H54 (cell line): ENCODE data around the gene UPK2.
A peak's percentile ranks its signal among the peaks of the same experiment; 100 is the strongest.

Source experiments
- DNase-seq: peaks from one replicate; pipeline ENCODE4 v3.0.0; 2011; ENCODE audit warnings: low spot score, mixed read lengths; ENCODE audit not compliant: insufficient read length
- FAIRE-seq: peaks from 3 replicates; lab custom pipeline; 2011; peaks lifted over from hg19 to GRCh38; lab: Jason Lieb, UNC
- POLR2A ChIP-seq: IDR thresholded peaks from 2 replicates; pipeline ENCODE4 v1.6.1; 2011; ENCODE audit warnings: low read depth, mild to moderate bottlenecking, low read length

UPK2 gene

DNA sequence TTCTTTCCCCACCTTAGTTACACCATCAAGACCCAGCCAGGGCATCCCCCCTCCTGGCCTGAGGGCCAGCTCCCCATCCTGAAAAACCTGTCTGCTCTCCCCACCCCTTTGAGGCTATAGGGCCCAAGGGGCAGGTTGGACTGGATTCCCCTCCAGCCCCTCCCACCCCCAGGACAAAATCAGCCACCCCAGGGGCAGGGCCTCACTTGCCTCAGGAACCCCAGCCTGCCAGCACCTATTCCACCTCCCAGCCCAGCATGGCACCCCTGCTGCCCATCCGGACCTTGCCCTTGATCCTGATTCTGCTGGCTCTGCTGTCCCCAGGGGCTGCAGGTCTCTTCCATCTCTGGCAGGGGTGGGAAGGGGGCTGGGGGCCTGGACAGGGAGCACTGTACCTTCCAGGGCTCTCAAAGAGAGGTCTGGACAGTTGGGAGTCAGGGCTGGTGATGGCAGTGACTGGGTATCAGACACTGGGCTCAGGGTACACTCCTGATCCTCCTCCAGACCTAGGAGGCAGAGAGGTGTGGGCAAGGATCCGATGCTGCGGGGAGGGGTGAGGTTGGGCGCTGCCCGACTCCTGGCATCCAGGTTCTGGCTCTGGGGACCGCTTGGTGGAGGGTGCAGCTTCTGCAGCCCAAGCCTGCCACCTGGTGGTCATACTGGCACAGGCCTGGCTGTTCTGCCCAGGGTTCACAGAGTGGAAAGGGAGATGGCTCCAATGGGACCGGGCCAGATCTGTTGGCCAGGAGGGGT, at the start of gene UPK2:
TSS of gene UPK2 (plus strand) at position 205 of the 753 bp plus-strand sequence. CDS start at position 258, 53 bp downstream.
- DNase-seq (peak; percentile 79), FAIRE-seq (peak; percentile 71)
- TF ChIP-seq POLR2A, result no peak

DNA sequence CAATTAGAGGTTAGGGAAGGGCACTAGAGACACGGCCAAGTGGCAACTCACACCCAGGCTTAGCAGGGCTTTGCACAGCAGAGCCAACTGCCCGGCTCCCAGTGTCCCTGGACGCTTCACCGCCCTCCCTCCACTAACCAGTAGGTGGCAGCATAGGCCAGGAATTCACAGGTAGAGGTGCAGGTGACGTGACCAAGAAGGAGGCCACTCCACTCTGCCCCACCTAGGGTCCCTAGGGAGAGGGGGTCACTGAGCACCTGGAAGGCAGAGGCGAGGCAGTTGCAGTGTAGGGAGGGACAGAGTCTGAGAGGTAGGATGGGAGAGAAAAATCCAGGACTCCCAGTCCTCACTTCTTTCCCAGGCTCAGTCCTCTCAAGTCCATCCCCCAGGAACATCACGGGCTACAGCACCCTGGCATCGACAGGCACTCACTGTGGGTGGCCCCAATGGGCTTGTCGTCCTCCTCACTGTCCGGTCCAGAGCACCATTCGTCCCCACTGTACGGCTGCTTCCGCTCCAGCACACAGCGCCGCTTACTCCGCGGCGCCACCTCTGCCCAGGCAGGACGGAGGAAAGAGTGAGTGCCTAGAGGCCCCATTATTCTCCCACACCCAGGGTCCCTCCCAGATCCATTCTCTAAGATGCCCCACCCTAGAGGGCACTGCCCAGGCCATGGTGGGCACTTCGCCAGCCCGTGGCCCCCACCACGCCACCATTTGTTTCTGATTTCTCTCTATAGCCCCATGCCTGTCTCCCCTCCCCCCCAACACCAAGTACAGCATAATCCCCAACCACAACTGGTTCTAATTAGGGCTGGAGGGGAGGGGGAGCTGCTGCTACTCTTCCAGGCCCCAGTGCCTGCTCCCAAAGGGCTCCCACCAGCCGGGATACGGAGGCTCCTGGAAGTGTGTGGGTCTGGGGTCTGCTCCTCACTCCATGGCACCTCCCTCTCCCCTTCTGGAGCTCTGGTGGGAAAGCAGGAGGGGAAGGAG, 48.8 kb upstream of the UPK2 start:
- DNase-seq, result no peak
- TF ChIP-seq POLR2A, result no peak
- FAIRE-seq, result no peak

DNA sequence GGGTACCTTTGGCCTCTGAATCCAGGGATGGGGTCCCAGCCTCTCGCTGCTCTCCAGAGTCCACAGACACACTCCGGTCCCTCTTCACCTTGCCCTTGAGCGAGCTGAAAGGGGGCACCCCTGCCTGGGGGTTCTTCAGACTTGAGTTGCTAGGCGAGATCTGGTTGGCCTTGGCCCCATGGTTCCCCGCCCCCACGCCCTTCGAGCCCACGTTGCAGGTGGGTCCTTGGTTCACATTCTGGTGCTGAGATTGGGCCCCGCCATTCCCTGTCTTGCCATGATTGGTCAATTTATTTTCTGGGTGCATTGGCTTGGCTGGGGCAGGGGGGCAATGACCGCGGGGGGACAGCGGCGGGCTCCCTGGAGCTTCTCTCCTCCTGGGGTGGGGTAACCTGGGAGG, 47.8 kb upstream of the UPK2 start:
- DNase-seq, result no peak
- no peak for TF ChIP-seq POLR2A
- FAIRE-seq, result no peak

DNA sequence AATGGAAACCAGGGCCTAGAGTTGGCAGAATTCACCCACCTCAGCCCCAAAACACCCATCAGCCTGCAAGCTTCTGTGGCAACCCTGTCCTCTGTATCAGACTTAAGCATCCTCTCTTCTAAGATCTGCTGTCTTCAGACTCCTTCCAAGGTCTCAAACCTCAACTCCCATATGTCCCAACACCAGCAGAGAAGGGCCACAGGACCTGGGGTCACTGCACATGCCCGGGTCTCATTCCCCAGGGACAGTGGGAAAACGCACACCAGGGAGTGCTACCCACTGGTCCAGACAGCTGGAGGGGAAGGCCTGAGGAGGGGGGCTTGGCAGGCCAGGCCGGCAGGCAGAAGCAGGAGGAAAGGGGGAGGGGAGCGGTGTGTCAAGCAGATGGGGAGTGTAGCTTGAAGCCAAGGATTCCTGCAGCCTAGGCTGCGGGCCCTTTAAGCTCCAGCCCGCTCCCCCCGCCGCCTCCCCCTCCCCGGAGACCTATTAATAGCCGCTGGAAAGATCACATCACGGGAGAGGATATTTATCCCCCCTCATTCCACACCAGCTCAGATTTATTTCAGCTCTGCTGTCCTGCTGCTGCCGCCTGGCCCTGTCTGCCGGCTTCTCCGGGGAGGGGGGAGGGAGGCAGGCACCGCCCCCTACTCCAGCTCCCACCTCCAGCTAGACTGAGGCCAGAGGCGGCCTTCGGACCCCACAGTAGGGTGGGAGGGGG, 47.0 kb upstream of the UPK2 start:
- TF ChIP-seq POLR2A, result peak; percentile 44
- DNase-seq (no peak), FAIRE-seq (no peak)

DNA sequence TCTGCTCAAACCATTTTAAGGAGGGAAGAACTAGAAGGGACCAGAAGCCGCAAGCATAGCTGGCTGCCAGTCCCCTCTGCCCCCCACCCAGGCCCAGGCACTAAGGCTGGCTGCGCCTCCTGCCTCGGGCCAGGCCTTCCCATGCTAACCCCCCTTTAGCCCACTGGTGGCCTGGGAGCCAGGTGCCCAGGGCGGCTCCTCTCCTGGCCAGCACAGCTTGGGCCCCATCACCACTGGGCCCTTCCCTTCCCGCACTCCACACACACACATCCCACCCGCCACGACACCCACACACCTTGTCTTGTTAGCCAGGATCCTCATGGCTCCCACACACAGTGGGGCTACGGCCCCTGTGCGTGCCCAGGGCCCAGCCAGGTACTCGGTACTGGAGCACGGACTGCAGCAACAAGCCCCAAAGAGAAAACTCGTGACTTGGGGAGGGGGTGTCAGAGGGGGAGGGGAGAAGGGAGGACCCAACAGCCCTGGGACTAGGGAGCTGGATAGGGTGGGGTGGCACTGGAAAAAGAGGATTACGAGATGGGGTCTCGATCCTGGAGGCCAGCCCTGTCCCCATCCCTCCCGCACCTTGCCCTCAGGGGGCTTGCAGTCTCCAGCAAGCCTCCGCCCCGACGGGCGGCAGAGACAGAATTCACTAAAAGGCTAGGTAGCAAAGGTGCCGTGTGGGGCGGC, 46.3 kb upstream of the UPK2 start:
- DNase-seq (no peak), FAIRE-seq (no peak)
- peak; percentile 21; the same call in 1 of the 2 replicates for TF ChIP-seq POLR2A

DNA sequence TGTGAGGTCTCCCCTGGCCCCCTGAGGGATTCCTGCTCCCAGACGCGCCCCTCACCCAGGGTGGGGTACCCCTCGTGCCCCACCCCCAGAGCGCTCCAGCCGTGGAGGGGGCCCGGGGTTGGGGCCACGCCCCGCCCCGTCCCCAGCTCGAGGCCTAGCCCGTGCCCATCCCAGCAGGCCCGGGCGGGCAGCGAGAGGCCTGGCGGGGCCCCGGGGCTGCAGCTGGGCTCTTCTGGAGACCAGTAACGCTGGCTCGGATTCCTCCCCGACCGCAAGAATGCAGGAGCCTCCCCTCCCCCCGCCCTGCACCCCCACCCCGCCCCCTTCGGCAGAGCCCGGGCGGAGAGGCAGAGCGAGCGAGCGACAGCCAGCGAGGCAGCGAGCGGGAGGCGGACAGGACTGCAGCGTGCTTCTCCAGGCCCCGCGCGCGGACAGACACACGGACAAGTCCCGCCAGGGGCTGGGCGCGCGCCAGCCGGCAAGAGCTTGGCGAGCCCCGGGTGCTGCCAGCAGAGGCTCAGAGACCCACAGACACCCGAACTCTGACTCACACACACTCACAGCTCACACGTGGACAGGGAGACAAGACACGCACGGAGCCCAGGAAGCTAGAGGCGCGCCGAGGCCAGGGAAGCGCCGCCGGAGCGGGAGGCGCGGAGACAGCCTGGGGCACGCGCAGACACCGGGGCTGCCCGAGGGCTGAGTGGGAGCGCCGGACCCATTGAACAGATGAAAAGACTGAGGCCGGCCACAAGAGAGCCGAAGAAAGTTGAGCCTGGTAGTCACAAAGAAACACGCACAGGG, 45.6 kb upstream of the UPK2 start:
- no peak for DNase-seq
- TF ChIP-seq POLR2A, result peak; percentile 48; the same call in 1 of the 2 replicates
- FAIRE-seq, result no peak

DNA sequence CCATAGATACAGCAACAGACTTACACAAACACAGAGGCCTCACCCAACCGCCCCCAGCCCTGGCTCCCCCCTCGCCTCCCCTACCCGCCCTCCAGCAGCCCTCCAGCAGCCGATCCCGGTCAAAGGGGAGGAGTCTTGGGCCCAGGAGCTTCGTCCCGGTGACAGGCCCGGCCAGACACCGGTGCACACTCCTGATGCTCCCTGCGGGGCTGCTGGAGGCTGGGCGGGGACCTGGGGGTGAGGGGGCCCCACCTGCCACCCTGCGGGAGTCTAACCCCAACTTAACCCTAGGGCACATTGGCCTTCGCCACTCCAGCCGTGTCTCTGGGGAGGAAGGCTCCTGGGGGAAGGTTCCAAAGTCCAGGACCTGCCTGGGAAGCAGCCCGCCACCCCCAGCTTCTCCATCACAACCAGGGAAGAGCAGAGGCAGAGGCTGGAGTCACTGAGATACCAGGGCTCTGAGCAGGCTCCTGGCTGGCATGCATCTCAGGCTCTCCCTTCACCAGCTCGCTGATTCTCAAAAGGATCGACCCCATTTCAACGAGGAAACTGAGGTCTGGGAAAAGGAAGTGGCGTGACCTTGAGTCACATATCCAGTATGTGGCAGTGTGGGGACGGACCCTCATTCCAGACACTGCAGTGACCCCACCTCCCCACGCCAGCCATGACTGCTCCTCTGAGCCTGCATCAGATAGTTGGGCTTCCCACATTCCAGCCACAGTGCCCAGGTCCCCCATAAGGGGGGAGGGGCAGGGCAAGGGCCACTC, 44.8 kb upstream of the UPK2 start:
- no peak for TF ChIP-seq POLR2A
- no peak for DNase-seq
- FAIRE-seq, result no peak

DNA sequence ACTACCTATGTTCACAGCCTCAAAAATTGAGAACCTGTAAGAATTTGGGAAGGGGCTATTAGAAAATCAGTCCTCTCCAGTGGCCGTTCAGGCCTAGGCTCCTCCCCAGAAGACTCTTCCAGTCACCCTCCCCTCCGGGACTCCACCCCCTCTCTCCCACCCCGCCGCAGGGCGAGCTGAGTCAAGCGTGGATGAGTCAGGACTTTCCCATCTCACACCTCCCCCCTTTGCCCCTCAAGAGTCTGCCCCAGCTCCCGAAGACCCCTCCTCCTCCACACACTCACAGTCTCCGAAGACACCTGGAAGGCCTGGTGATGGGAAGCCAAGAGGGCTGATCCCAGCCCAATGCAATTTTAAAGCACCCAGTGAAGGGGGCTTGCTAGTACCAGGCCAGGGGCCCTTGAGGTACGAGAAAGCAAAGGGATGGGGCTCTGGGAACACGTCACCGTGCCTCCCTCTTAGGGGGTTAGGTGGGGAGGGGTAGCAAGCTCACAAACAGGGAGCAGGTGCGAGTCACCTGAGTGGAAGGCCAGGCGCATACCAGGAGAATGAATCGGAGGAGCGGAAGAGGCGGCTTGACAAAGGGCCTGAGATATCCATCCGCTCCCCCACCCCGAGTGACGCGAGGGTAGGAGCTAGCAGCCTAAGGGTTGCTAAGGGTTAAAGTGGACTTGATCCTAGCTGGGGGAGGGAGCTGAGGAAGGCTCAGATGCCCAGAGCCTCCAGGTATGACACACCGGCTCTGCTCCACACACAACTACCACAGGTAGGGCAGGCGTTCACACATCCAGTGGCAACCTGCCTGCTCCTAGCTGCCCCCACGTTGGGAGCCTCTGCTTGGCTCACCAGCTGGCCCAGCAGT, 44.0 kb upstream of the UPK2 start:
- FAIRE-seq, result no peak

DNA sequence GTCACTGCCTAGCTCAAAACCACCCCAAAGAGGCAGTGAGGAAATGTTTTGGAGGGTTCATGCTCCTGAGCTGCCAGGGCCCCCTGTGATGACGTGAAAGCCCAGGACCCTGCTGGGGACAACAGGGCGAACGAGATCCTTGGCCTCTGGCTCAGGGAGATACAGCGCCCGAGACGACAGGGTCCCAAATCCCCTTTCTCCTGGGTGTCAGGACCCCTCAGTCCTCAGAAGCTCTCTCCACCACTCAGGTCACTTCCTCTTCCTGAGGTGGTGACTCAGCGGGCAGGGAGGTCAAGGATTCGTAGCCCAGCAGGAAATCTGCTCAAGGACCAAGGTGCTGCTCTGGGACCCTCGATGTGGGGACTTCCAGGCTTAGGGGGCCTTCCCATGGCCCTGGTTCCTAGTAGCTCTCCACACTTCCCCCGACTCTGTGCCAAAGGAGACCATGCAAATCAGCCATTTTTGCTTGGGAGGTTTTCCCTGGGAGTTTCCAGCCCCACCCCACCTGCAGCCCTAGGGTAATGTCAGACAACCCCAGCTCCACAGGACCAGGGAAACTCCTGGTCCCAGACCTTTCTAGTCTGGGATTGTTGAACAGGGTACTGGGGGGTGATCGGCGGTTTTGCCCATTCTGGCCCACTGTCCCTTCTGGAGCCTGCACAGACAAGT, 43.2 kb upstream of the UPK2 start:
- FAIRE-seq (no peak), DNase-seq (no peak)
- TF ChIP-seq POLR2A, result no peak

More for the DNA sequence above, 44.0 kb upstream of the UPK2 start:
- DNase-seq, result no peak
- no peak for TF ChIP-seq POLR2A

DNA sequence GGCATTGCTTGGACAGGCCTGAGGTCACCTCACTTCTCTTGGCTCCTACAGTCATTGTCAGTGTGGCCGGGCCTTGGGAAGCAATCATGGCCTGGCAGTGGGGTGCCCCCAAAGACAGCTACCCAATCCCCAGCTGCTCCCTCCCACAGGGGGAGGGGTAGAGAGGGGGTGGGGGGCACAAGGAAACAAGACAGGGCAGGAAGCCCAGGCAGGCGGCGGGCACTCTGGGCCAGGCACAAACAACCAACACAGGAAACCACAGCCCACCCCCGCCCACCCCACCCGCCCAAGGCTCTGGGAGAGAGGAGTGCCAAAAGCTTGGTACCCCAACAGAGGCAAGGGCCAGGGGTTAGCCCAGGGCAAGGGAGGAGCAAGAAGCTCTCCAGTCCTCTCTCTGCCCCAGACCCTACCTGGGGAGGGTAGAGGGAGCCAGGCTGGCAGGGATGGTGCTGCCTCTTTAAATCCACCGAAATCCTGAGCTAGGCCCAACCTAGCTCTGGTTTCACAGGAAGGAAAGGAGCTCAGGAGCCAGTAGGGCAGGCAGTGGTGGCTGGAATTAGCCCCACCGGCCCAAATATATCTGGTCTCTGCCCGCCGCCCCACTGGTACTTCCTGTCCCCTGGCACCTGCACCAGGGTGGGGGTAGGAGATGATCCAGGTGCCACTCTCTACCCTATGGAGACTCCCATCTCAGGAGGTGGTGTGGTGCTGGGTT, 42.5 kb upstream of the UPK2 start:
- TF ChIP-seq POLR2A, result no peak
- DNase-seq (no peak), FAIRE-seq (no peak)
